MM.1S (cell line): ENCODE measurements around the gene CDK6.
A peak's percentile ranks its signal among the peaks of the same experiment; 100 is the strongest.

Experiments
- DNase-seq: peaks from one replicate; pipeline ENCODE4 v3.0.0-alpha.2; 2015
- H2AFZ ChIP-seq: fragments of 300-600 bp; sonication (generic); 2 replicates; pipeline ENCODE4 v1.6.0; 2016; ENCODE audit warnings: antibody characterized with exemption, low read length
- H3F3A ChIP-seq: fragments of 300-600 bp; sonication (generic); 2 replicates; pipeline ENCODE4 v1.6.1; 2016; ENCODE audit warnings: mild to moderate bottlenecking, antibody characterized with exemption, low read length, moderate library complexity, mixed read lengths; ENCODE audit not compliant: insufficient read depth
- H3K27ac ChIP-seq: fragments of 300-600 bp; sonication (generic); 2 replicates; pipeline ENCODE4 v1.5.1; 2016; ENCODE audit warnings: mild to moderate bottlenecking, low read length
- H3K27me3 ChIP-seq: fragments of 300-600 bp; sonication (generic); replicated peaks from 2 replicates; pipeline ENCODE4 v1.6.0; 2016; ENCODE audit warnings: low read length; ENCODE audit not compliant: insufficient read depth
- H3K36me3 ChIP-seq: fragments of 300-600 bp; sonication (generic); replicated peaks from 2 replicates; pipeline ENCODE4 v1.6.1; 2016; ENCODE audit warnings: mild to moderate bottlenecking, low read length, mixed read lengths; ENCODE audit not compliant: insufficient read depth
- H3K4me1 ChIP-seq: fragments of 300-600 bp; sonication (generic); 2 replicates; pipeline ENCODE4 v1.6.1; 2016; ENCODE audit warnings: low read length, mixed read lengths
- H3K4me2 ChIP-seq: fragments of 300-600 bp; sonication (generic); 2 replicates; pipeline ENCODE4 v1.6.0; 2016; ENCODE audit warnings: low read depth, low read length
- H3K4me3 ChIP-seq: fragments of 300-600 bp; sonication (generic); 2 replicates; pipeline ENCODE4 v1.5.1; 2016; ENCODE audit warnings: low read length, mixed read lengths
- H3K79me2 ChIP-seq: fragments of 300-600 bp; sonication (generic); 2 replicates; pipeline ENCODE4 v1.6.1; 2016; ENCODE audit warnings: mixed run types, low read length, mixed read lengths
- H3K9ac ChIP-seq: fragments of 300-600 bp; sonication (generic); 2 replicates; pipeline ENCODE4 v1.6.1; 2016; ENCODE audit warnings: low read length, mixed read lengths
- H3K9me2 ChIP-seq: fragments of 300-600 bp; sonication (generic); replicated peaks from 2 replicates; pipeline ENCODE4 v1.6.1; 2016; ENCODE audit warnings: mild to moderate bottlenecking, low read length, mixed read lengths; ENCODE audit not compliant: insufficient read depth
- H3K9me3 ChIP-seq: fragments of 300-600 bp; sonication (generic); replicated peaks from 2 replicates; pipeline ENCODE4 v1.6.1; 2016; ENCODE audit warnings: mild to moderate bottlenecking, low read length, mixed read lengths; ENCODE audit not compliant: insufficient read depth
- H4K20me1 ChIP-seq: fragments of 300-600 bp; sonication (generic); 2 replicates; pipeline ENCODE4 v1.6.1; 2016; ENCODE audit warnings: mild to moderate bottlenecking, low read length, moderate library complexity, mixed read lengths; ENCODE audit not compliant: insufficient read depth
- CTCF ChIP-seq: fragments of 300-600 bp; sonication (generic); IDR thresholded peaks from 2 replicates; pipeline ENCODE4 v1.5.1; 2016; ENCODE audit warnings: antibody characterized with exemption, low read length, mixed read lengths
- EZH2 ChIP-seq: fragments of 300-600 bp; sonication (generic); optimal IDR thresholded peaks from 2 replicates; pipeline ENCODE3; 2017; ENCODE audit warnings: low read depth, mild to moderate bottlenecking, antibody characterized with exemption, low read length, mixed read lengths
- EZH2phosphoT487 ChIP-seq: fragments of 300-600 bp; sonication (generic); IDR thresholded peaks from 2 replicates; pipeline ENCODE4 v1.6.1; 2018; ENCODE audit warnings: antibody characterized with exemption, low read length

The CDK6 gene

GRCh38 chr7:92634924-92635519 is 201.4 kb downstream of the CDK6 start:
- peak overlapping the region; percentile 45 for H3K4me2 ChIP-seq
- H3K4me3 ChIP-seq: no peak overlapping the region; the same call in 1 of the 2 replicates
- H3K9me3 ChIP-seq: no peaks in the 10 kb centered on the region
- DNase-seq: peak; percentile 17
- no peaks in the 10 kb centered on the region for H3K9me2 ChIP-seq
- TF ChIP-seq EZH2phosphoT487: no peak
- no peak for TF ChIP-seq CTCF
- TF ChIP-seq EZH2: no peak
- H2AFZ ChIP-seq: no peak overlapping the region
- H4K20me1 ChIP-seq: no peaks in the 10 kb centered on the region
- H3K27ac ChIP-seq: peak overlapping the region; percentile 31; the same call in 1 of the 2 replicates
- H3K79me2 ChIP-seq: peaks cover 57% of the 10 kb centered on the region
- H3K4me1 ChIP-seq: peaks cover 40% of the 10 kb centered on the region
- no peaks in the 10 kb centered on the region for H3K36me3 ChIP-seq
- peaks cover 14% of the 10 kb centered on the region; the same call in 1 of the 2 replicates for H3F3A ChIP-seq
- no peaks in the 10 kb centered on the region for H3K27me3 ChIP-seq
- peak overlapping the region; percentile 13; the same call in 1 of the 2 replicates for H3K9ac ChIP-seq

GRCh38 chr7:92634205-92634604 is 202.2 kb downstream of the CDK6 start:
- Histone ChIP-seq H3K79me2 (peaks cover 55% of the 10 kb centered on the region), H3K27ac (peak overlapping the region; percentile 46; the same call in 1 of the 2 replicates), H3K9ac (no peak overlapping the region), H3K4me1 (peaks cover 40% of the 10 kb centered on the region), H3K4me3 (no peak overlapping the region), H3K4me2 (peak overlapping the region; percentile 45), H3F3A (peaks cover 14% of the 10 kb centered on the region; the same call in 1 of the 2 replicates), H2AFZ (no peak overlapping the region), H3K27me3 (no peaks in the 10 kb centered on the region), H3K9me2 (no peaks in the 10 kb centered on the region), H4K20me1 (no peaks in the 10 kb centered on the region), H3K36me3 (no peaks in the 10 kb centered on the region), H3K9me3 (no peaks in the 10 kb centered on the region)
- no peak for DNase-seq
- TF ChIP-seq EZH2phosphoT487: no peak
- TF ChIP-seq CTCF: no peak
- no peak for TF ChIP-seq EZH2

- DNase-seq: peak; percentile 42
- H4K20me1 ChIP-seq: no peaks in the 10 kb centered on the region
- H2AFZ ChIP-seq: no peak overlapping the region
- H3F3A ChIP-seq: peaks cover 14% of the 10 kb centered on the region; the same call in 1 of the 2 replicates
- no peaks in the 10 kb centered on the region for H3K27me3 ChIP-seq
- peaks cover 54% of the 10 kb centered on the region for H3K79me2 ChIP-seq
- H3K36me3 ChIP-seq: no peaks in the 10 kb centered on the region
- H3K4me1 ChIP-seq: peaks cover 40% of the 10 kb centered on the region
- H3K4me3 ChIP-seq: no peak overlapping the region
- H3K9ac ChIP-seq: no peak overlapping the region
- no peaks in the 10 kb centered on the region for H3K9me2 ChIP-seq
- H3K27ac ChIP-seq: peak overlapping the region; percentile 46; the same call in 1 of the 2 replicates
- H3K4me2 ChIP-seq: peak overlapping the region; percentile 45
- TF ChIP-seq EZH2phosphoT487 (no peak), CTCF (no peak), EZH2 (no peak)
- H3K9me3 ChIP-seq: no peaks in the 10 kb centered on the region
These were observed 203.0 kb downstream of the CDK6 start for GRCh38 chr7:92633211-92633906.
